Progenitor cell of endocrine pancreas (in vitro differentiated cells): ENCODE results near the gene MACROD2. TPM values are rescaled to one million over a fixed set of nuclear protein-coding genes. Genes with fewer than 3 reads are reported as not detected.

Experiments
- DNase-seq: peaks from one replicate; pipeline ENCODE4 v3.0.0; 2021; ENCODE audit warnings: low spot score; ENCODE audit not compliant: unreplicated experiment
- H3K27ac Mint-ChIP-seq: 2 replicates; pipeline ENCODE4 v1.8.0; 2021; ENCODE audit warnings: mild to moderate bottlenecking, moderate library complexity, mixed read lengths
- H3K27me3 Mint-ChIP-seq: 2 replicates; pipeline ENCODE4 v1.8.0; 2021; ENCODE audit warnings: mixed read lengths
- H3K36me3 Mint-ChIP-seq: 2 replicates; pipeline ENCODE4 v1.8.0; 2022; ENCODE audit warnings: mixed read lengths; ENCODE audit not compliant: insufficient read depth
- H3K4me1 Mint-ChIP-seq: 2 replicates; pipeline ENCODE4 v1.8.0; 2021; ENCODE audit warnings: low read depth, mixed read lengths
- H3K4me3 Mint-ChIP-seq: 2 replicates; pipeline ENCODE4 v1.8.0; 2021; ENCODE audit warnings: low read depth, mild to moderate bottlenecking, moderate library complexity, mixed read lengths
- H3K9me3 Mint-ChIP-seq: 2 replicates; pipeline ENCODE4 v1.8.0; 2021; ENCODE audit warnings: low read depth, mixed read lengths
- CTCF ChIP-seq: fragments of 200-600 bp; sonication (generic); IDR thresholded peaks from one replicate; pipeline ENCODE4 v1.5.0; 2021; ENCODE audit warnings: antibody characterized with exemption, mild to moderate bottlenecking; ENCODE audit not compliant: unreplicated experiment
- total RNA-seq: library from RNA; stranded (reverse); gene quantifications from 2 replicates; pipeline ENCODE4 v1.2.1, GENCODE V29; 2021

The MACROD2 gene
- total RNA-seq, 1 donor from 2014 or later, result 7.6 TPM

- Mint-ChIP-seq H3K9me3 (no peaks in the 10 kb centered on the region), H3K4me3 (no peak overlapping the region), H3K36me3 (no peaks in the 10 kb centered on the region), H3K27ac (no peak overlapping the region), H3K4me1 (peaks cover 13% of the 10 kb centered on the region), H3K27me3 (peaks cover 34% of the 10 kb centered on the region)
- TF ChIP-seq CTCF, result no peak
- no peak for DNase-seq
Observed at GRCh38 chr20:14582855-14583254, 587.5 kb downstream of the MACROD2 start.

GRCh38 chr20:14583413-14583812 lies 588.1 kb downstream of the MACROD2 start:
- H3K9me3 Mint-ChIP-seq, result no peaks in the 10 kb centered on the region
- H3K27ac Mint-ChIP-seq, result no peak overlapping the region
- no peak overlapping the region for H3K4me3 Mint-ChIP-seq
- peaks cover 13% of the 10 kb centered on the region for H3K4me1 Mint-ChIP-seq
- TF ChIP-seq CTCF, result no peak
- H3K27me3 Mint-ChIP-seq, result peaks cover 31% of the 10 kb centered on the region
- H3K36me3 Mint-ChIP-seq, result no peaks in the 10 kb centered on the region
- DNase-seq, result no peak

- no peak overlapping the region for H3K27ac Mint-ChIP-seq
- H3K9me3 Mint-ChIP-seq, result no peaks in the 10 kb centered on the region
- no peak for DNase-seq
- no peak for TF ChIP-seq CTCF
- peaks cover 3% of the 10 kb centered on the region for H3K27me3 Mint-ChIP-seq
- H3K4me3 Mint-ChIP-seq, result no peak overlapping the region
- peaks cover 4% of the 10 kb centered on the region for H3K4me1 Mint-ChIP-seq
- H3K36me3 Mint-ChIP-seq, result no peaks in the 10 kb centered on the region
Observed at GRCh38 chr20:14589383-14589782, 594.1 kb downstream of the MACROD2 start.

GRCh38 chr20:14595051-14595450 lies 599.7 kb downstream of the MACROD2 start:
- peaks cover 3% of the 10 kb centered on the region for H3K9me3 Mint-ChIP-seq
- H3K4me1 Mint-ChIP-seq, result peaks cover 6% of the 10 kb centered on the region
- no peak for TF ChIP-seq CTCF
- H3K36me3 Mint-ChIP-seq, result no peaks in the 10 kb centered on the region
- H3K27me3 Mint-ChIP-seq, result no peaks in the 10 kb centered on the region
- no peak for DNase-seq
- H3K4me3 Mint-ChIP-seq, result no peak overlapping the region
- no peak overlapping the region for H3K27ac Mint-ChIP-seq

- DNase-seq, result no peak
- H3K4me3 Mint-ChIP-seq, result no peak overlapping the region
- no peak for TF ChIP-seq CTCF
- H3K27ac Mint-ChIP-seq, result no peak overlapping the region
- H3K27me3 Mint-ChIP-seq, result no peaks in the 10 kb centered on the region
- H3K36me3 Mint-ChIP-seq, result no peaks in the 10 kb centered on the region
- peaks cover 3% of the 10 kb centered on the region for H3K9me3 Mint-ChIP-seq
- peaks cover 11% of the 10 kb centered on the region for H3K4me1 Mint-ChIP-seq
Observed at GRCh38 chr20:14597206-14597715, 601.9 kb downstream of the MACROD2 start.
